Motor neuron (in vitro differentiated cells): Measurements from ENCODE around the gene CYRIA. TPM values are rescaled to one million over a fixed set of nuclear protein-coding genes. Genes with fewer than 3 reads are reported as not detected.

Experiments
- ATAC-seq, 8 experiments: fragments of 200-7000 bp; cut with Tn5 transposase; replicated peaks in 6 of 8; 2 replicates each; pipeline ENCODE4 v1.8.0; 2021; ENCODE audit warnings: mild to moderate bottlenecking in 8 of 8, moderate library complexity in 8 of 8
- H3K27ac ChIP-seq, 2 donors: fragments of 250-450 bp; sonication (Bioruptor Pico); 2 replicates each; pipeline ENCODE4 v1.9.0; 2021; ENCODE audit warnings: antibody characterized with exemption in 2 of 2, mild to moderate bottlenecking in 2 of 2, moderate library complexity in 1 of 2
- H3K4me1 ChIP-seq, 2 donors: fragments of 250-450 bp; sonication (Bioruptor Pico); replicated peaks in 1 of 2; 2 replicates each; pipeline ENCODE4 v1.6.1; 2021; ENCODE audit warnings: antibody characterized with exemption in 2 of 2, mild to moderate bottlenecking in 2 of 2, moderate library complexity in 1 of 2
- H3K4me3 ChIP-seq, 5 donors: fragments of 250-450 bp; sonication (Bioruptor Pico); 2 replicates each; pipeline ENCODE4 v1.9.0; 2021; ENCODE audit warnings: antibody characterized with exemption in 5 of 5, mild to moderate bottlenecking in 5 of 5, moderate library complexity in 4 of 5
- WGBS, 10 experiments: fragments of 450-650 bp; shearing (Covaris generic); methylation state at CpG; one replicate each; pipeline ENCODE4 v1.0.0; 2022; 5-methylcytosine and 5-hydroxymethylcytosine counted together
- in situ Hi-C, 9 experiments: fragments of 400-800 bp; cut with MboI; loops; one replicate each; pipeline ENCODE4 v1.15.0; 2021; ENCODE audit warnings: low sequenced_read_pairs in 9 of 9, low pct_unique_long_range_greater_than_20kb in 2 of 9; ENCODE audit not compliant: unreplicated experiment in 9 of 9
- total RNA-seq, 8 experiments: library from RNA; unstranded; fragments of 300-600 nt; gene quantifications; 2 replicates each; pipeline versions ENCODE4 v1.2.3 to v1.2.4, GENCODE V29; 2022

Gene CYRIA
- total RNA-seq, 8 experiments from 2014 or later: 0.99 to 19.1 (median 16.3) TPM; not detected in 2

- ATAC-seq: no peak
- Histone ChIP-seq H3K4me1 (peaks cover 46 to 74% of the 10 kb centered on the region in 2 donors), H3K4me3 (no peak overlapping the region), H3K27ac (no peak overlapping the region)
- WGBS, 10 experiments: 20 to 100% (median 89%) methylated on average over 1 to 4 of the region's 4 CpGs; no CpG with 5 or more reads in 2 of the 10 experiments
- in situ Hi-C loops: no loop called here
Measured at GRCh38 chr2:16654833-16655444, 10.7 kb downstream of the CYRIA start.

DNA sequence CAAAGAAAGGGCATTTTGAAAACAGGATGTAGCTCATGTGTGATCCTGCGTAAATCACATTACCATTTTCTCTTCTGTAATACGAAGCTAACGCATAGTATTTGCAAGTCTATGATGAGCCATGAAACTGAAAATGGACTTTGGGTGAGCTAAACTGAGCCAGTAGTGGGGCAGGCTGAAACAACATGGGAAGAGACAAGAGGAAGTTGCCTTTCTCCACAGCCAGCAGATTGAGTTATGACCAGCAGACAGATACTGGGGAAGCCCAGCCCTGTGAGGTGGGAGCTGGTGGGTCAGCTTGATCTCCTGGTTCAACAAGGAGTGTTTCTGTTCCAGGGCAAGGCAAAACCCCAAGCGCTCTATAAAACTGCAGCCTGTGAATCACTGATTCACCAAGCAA, 11.8 kb downstream of the CYRIA start:
- Histone ChIP-seq H3K4me1 (peaks cover 51 to 79% of the 10 kb centered on the region in 2 donors), H3K4me3 (no peak overlapping the region), H3K27ac (no peak overlapping the region)
- peak in 1 of 8 experiments; percentile 15 for ATAC-seq
- 50 to 100% (median 80%) methylated on average over 1 to 4 of the region's 4 CpGs; no CpG with 5 or more reads in 2 of the 10 experiments for WGBS, 10 experiments
- in situ Hi-C loops: no loop called here

DNA sequence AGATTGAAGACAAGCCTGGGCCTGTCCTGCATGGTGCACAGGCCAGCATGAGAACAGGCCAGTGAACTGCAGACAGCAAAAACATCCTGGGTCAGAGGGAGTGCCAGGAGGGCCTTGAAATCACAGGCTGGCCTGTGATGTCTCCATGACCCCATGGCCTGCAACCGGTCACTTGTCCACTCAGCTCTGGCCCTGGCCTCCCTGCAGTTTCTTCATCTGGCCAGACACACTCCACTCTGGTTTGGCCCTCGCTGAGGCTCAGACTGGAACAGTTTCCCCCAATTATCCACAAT, 12.6 kb downstream of the CYRIA start:
- H3K4me1 ChIP-seq: peaks cover 51 to 80% of the 10 kb centered on the region in 2 donors
- no peak overlapping the region for H3K27ac ChIP-seq
- ATAC-seq: peak in 1 of 8 experiments; percentile 4
- in situ Hi-C loops: no loop called here
- H3K4me3 ChIP-seq: no peak overlapping the region
- WGBS, 10 experiments: 20 to 94% (median 56%) methylated on average over 1 to 2 of the region's 2 CpGs; no CpG with 5 or more reads in 3 of the 10 experiments

DNA sequence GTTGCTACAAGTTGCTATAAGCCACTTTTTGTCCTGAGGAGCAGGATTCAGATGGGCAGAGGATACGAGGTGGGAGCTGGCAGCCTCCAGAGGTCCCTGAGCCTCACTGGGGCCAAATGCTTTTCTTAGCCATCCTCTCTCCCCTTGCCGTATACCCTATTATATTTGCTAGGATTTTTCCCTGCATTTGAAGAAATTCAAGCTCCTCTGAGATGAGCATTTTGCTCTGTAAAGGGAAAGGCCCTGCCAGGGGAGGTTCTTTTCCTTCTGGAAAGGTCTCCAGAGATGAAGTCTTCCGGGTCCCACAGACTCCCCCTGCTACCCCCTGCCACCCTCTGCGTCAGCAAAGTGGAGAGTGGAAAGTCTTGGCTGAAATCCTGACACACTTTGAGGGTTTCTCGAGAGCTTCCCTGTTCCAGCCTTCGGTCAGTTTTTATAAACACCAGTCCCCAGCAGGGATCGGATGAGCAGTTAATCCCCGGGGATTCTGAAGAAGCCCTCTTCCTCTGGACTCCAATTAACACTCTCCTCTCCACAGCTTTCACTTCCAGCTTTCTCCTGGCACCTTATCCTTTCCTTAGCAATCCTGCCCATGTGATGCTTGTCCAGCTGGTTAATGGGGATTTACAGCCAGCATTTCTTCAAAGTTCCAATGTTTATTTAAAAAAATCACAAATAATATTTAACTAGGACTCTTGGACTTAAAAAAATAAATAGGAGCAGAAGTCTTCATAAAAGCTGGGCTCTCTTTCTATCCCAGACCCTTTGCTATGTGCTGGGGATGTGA, 13.1 kb downstream of the CYRIA start:
- no peak for ATAC-seq
- H3K4me1 ChIP-seq: peaks cover 51 to 83% of the 10 kb centered on the region in 2 donors
- no peak overlapping the region for H3K4me3 ChIP-seq
- in situ Hi-C loops: no loop called here
- 28 to 100% (median 60%) methylated on average over 1 to 7 of the region's 8 CpGs; no CpG with 5 or more reads in 2 of the 10 experiments for WGBS, 10 experiments
- no peak overlapping the region for H3K27ac ChIP-seq

GRCh38 chr2:16650287-16651249, 15.1 kb downstream of the CYRIA start:
- peak; percentile 48 to 82 (median 64) for ATAC-seq
- in situ Hi-C loops: no loop called here

GRCh38 chr2:16649353-16650286, 16.0 kb downstream of the CYRIA start:
- ATAC-seq: peak in 4 of 8 experiments; percentile 4 to 16 (median 12)
- H3K4me1 ChIP-seq: peaks cover 31 to 82% of the 10 kb centered on the region in 2 donors
- H3K27ac ChIP-seq: peak overlapping the region in 1 of 2 donors; percentile 90
- in situ Hi-C loops: no loop called here
- H3K4me3 ChIP-seq: no peak overlapping the region
- WGBS, 10 experiments: 43 to 100% (median 93%) methylated on average over 1 to 9 of the region's 9 CpGs; no CpG with 5 or more reads in 1 of the 10 experiments

More at GRCh38 chr2:16650287-16651249, 15.1 kb downstream of the CYRIA start:
- peaks cover 39 to 83% of the 10 kb centered on the region in 2 donors for H3K4me1 ChIP-seq
- peak overlapping the region; percentile 47 to 90 for H3K27ac ChIP-seq
- 0 to 64% (median 39%) methylated on average over 1 to 12 of the region's 12 CpGs for WGBS, 10 experiments
- peak overlapping the region in 1 of 5 donors; percentile 8 for H3K4me3 ChIP-seq

GRCh38 chr2:16647992-16648617, 17.5 kb downstream of the CYRIA start:
- ATAC-seq: peak in 4 of 8 experiments; percentile 8 to 42 (median 17)
- in situ Hi-C loops: no loop called here
- Histone ChIP-seq H3K27ac (no peak overlapping the region), H3K4me1 (peaks cover 29 to 69% of the 10 kb centered on the region in 2 donors), H3K4me3 (no peak overlapping the region)
- 0 to 100% (median 62%) methylated on average over 1 to 2 of the region's 2 CpGs; no CpG with 5 or more reads in 2 of the 10 experiments for WGBS, 10 experiments

DNA sequence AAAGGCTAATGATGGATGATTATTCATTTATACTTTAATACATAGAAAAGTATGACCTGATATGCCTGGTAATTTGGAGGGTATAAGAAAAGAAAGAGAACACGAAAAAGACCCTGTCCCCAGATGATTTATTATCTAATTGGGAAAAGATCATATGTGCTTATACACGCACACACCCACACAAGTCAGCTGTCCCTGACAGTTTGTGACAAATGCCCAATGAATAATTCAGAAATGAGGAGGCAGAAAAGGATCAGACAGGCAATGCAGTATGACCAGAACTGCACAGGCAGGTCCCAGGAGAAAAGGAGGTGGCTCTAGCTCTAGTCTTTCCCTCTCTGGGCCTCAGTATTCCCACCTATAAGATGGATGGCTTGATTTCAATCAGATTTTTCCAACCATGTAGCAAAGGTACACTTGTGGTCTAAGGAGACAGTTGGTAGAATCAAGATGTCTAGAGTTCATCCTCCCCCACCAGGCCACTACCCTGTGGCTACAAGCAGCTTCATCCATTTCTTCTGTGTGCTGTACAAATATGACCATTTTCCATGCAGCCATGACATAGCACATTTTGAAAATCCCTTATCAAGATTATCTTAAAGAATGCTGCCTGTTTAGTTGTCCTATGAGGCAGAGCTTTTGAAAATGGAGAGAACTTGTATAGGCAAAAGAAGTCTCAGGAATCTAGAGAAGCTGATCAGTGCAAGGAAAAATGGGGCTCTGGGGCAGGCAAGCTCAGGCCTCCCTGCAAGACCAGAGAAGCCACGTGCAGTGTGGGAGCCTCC, 19.7 kb downstream of the CYRIA start:
- WGBS, 10 experiments: 33 to 77% (median 60%) methylated on average over 1 to 3 of the region's 3 CpGs; no CpG with 5 or more reads in 2 of the 10 experiments
- no peak overlapping the region for H3K4me3 ChIP-seq
- ATAC-seq: peak in 7 of 8 experiments; percentile 17 to 73 (median 43)
- in situ Hi-C loops: no loop called here
- no peak overlapping the region for H3K27ac ChIP-seq
- H3K4me1 ChIP-seq: peaks cover 34 to 66% of the 10 kb centered on the region in 2 donors

- no peak overlapping the region for H3K4me3 ChIP-seq
- H3K27ac ChIP-seq: no peak overlapping the region
- 41 to 100% (median 87%) methylated on average over 1 to 7 of the region's 7 CpGs for WGBS, 10 experiments
- in situ Hi-C loops: no loop called here
- ATAC-seq: no peak
- peaks cover 34 to 66% of the 10 kb centered on the region in 2 donors for H3K4me1 ChIP-seq
Measured at GRCh38 chr2:16645088-16645487, 20.5 kb downstream of the CYRIA start.

GRCh38 chr2:16644221-16644925, 21.3 kb downstream of the CYRIA start:
- WGBS, 10 experiments: 45 to 100% (median 84%) methylated on average over 1 to 5 of the region's 6 CpGs
- in situ Hi-C loops: no loop called here
- no peak overlapping the region for H3K4me3 ChIP-seq
- no peak for ATAC-seq
- no peak overlapping the region for H3K27ac ChIP-seq
- peaks cover 34 to 66% of the 10 kb centered on the region in 2 donors for H3K4me1 ChIP-seq
